Tibial nerve (tissue), 4 donors: ENCODE data around the gene P3H3.

Experiments used
- CTCF ChIP-seq, 5 experiments: fragments of 200-600 bp in 3 of 5; fragments of 450-650 bp in 2 of 5; sonication (generic) in 3 of 5; IDR thresholded peaks; one replicate each; pipeline ENCODE4 v1.5.1; 2016 to 2019; ENCODE audit warnings: antibody characterized with exemption in 5 of 5, mild to moderate bottlenecking in 3 of 5, moderate library complexity in 2 of 5
- EP300 ChIP-seq, 2 donors: sonication (generic); formaldehyde crosslinking; IDR thresholded peaks; one replicate each; pipeline ENCODE4 v1.6.1; 2017; ENCODE audit warnings: antibody characterized with exemption in 2 of 2, mild to moderate bottlenecking in 1 of 2
- POLR2A ChIP-seq, 2 donors: fragments of 450-650 bp; IDR thresholded peaks; one replicate each; pipeline ENCODE4 v1.6.1; 2017; ENCODE audit warnings: antibody characterized with exemption in 2 of 2, mild to moderate bottlenecking in 2 of 2, moderate library complexity in 2 of 2

GRCh38 chr12:6860942-6861341, 32.7 kb downstream of the P3H3 start:
- TF ChIP-seq CTCF (IDR thresholded peaks at IDR 0.05) (no peak), POLR2A (IDR thresholded peaks at IDR 0.05) (no peak), EP300 (IDR thresholded peaks at IDR 0.05) (no peak)
